Measurements from ENCODE around the gene ESRP2.

DNA sequence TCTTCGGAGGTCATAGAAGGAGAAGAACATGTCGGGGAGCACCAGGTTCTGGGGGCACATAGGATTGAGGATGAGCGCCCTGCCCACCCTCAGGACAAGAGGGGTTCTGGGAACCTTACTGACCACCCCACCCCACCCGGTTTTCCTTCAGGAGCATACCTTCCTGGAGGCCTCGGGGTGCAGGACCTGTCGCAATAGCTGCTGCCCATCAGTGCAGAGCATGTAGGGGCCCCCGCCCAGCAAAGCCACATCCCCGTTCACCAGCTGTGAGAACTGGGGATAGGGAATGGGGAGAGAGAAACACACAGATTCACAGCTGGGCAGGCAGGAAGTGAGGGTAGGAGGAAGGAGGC, 2.1 kb downstream of the ESRP2 start:
- TF ChIP-seq, protein P1, sequence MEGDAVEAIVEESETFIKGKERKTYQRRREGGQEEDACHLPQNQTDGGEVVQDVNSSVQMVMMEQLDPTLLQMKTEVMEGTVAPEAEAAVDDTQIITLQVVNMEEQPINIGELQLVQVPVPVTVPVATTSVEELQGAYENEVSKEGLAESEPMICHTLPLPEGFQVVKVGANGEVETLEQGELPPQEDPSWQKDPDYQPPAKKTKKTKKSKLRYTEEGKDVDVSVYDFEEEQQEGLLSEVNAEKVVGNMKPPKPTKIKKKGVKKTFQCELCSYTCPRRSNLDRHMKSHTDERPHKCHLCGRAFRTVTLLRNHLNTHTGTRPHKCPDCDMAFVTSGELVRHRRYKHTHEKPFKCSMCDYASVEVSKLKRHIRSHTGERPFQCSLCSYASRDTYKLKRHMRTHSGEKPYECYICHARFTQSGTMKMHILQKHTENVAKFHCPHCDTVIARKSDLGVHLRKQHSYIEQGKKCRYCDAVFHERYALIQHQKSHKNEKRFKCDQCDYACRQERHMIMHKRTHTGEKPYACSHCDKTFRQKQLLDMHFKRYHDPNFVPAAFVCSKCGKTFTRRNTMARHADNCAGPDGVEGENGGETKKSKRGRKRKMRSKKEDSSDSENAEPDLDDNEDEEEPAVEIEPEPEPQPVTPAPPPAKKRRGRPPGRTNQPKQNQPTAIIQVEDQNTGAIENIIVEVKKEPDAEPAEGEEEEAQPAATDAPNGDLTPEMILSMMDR (IDR thresholded peaks at IDR 0.05; ENCODE audit: insufficient read depth, low read length) = no peak
- TF ChIP-seq, protein P2, sequence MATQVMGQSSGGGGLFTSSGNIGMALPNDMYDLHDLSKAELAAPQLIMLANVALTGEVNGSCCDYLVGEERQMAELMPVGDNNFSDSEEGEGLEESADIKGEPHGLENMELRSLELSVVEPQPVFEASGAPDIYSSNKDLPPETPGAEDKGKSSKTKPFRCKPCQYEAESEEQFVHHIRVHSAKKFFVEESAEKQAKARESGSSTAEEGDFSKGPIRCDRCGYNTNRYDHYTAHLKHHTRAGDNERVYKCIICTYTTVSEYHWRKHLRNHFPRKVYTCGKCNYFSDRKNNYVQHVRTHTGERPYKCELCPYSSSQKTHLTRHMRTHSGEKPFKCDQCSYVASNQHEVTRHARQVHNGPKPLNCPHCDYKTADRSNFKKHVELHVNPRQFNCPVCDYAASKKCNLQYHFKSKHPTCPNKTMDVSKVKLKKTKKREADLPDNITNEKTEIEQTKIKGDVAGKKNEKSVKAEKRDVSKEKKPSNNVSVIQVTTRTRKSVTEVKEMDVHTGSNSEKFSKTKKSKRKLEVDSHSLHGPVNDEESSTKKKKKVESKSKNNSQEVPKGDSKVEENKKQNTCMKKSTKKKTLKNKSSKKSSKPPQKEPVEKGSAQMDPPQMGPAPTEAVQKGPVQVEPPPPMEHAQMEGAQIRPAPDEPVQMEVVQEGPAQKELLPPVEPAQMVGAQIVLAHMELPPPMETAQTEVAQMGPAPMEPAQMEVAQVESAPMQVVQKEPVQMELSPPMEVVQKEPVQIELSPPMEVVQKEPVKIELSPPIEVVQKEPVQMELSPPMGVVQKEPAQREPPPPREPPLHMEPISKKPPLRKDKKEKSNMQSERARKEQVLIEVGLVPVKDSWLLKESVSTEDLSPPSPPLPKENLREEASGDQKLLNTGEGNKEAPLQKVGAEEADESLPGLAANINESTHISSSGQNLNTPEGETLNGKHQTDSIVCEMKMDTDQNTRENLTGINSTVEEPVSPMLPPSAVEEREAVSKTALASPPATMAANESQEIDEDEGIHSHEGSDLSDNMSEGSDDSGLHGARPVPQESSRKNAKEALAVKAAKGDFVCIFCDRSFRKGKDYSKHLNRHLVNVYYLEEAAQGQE (IDR thresholded peaks at IDR 0.05; ENCODE audit: insufficient replicate concordance, low read depth) = no peak
- no peak for TF ChIP-seq GABPA (IDR thresholded peaks at IDR 0.05; ENCODE audit: low read depth)
- no peak for TF ChIP-seq SPI1 (IDR thresholded peaks at IDR 0.05; ENCODE audit: borderline replicate concordance, low read depth)
- TF ChIP-seq POLR2AphosphoS5 (IDR thresholded peaks at IDR 0.05; ENCODE audit: low read depth) = no peak
